ENCODE results near the gene FYTTD1. TPM values are rescaled to one million over a fixed set of nuclear protein-coding genes. Genes with fewer than 3 reads are reported as not detected.

FYTTD1 gene
- total RNA-seq, 1 donor from 2014 or later, result 61.1 TPM

DNA sequence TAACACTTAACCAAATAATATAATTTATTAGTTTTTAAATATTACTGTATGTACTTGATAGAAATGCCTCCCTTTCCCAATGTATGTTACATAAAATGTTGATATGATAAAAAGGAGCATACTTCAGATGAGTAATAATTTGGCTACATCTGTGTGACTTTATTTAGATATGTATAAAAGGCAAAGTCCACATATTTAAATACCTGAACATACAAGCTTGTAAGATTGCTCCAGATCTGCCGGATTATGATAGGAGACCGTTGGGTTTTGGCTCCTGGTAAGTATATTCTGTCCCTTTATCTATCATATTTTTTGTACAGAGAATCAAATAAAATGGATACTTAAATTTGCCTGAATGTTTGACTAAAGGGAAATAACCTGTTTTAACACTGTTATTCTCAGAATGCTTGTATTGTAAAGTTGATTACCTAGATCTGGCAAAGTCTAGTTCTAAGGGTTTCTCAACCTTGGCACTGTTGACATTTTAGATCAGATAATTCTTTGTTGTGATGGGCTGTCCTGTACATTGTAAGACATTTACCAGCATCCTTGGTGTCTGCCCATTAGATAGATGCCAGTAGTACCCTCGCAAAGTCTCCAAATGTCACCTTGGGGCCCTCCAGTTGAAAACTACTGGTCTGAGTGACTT is 79.8 kb downstream of the FYTTD1 start:
- no peak for FAIRE-seq

GRCh38 chr3:197830308-197830966 is 80.8 kb downstream of the FYTTD1 start:
- FAIRE-seq, result no peak
- no peak for DNase-seq (ENCODE audit: low spot score in 2 of 2)

More for the DNA sequence above, 79.8 kb downstream of the FYTTD1 start:
- no peak for DNase-seq (ENCODE audit: low spot score in 2 of 2)

DNA sequence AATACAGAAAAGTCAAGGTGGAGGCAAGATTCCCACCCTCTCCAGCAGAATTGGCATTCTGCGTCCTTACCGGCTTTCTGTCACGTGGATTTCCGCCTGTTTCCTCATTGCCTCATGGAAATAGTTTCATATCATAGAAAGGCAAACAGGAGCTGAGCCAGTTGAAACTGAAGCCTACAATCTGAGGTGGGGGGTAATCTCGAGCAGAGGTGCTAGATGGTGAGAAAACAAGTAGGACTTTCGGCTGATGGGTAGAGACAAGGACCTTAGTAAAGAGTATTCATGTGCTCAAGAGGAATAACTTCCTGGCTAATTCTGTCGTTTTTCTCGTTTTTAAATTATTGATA is 81.3 kb downstream of the FYTTD1 start:
- FAIRE-seq (no peak), DNase-seq (ENCODE audit: low spot score in 2 of 2) (no peak)

GRCh38 chr3:197833930-197834715 is 84.4 kb downstream of the FYTTD1 start:
- DNase-seq (ENCODE audit: low spot score in 2 of 2) (no peak), FAIRE-seq (no peak)

DNA sequence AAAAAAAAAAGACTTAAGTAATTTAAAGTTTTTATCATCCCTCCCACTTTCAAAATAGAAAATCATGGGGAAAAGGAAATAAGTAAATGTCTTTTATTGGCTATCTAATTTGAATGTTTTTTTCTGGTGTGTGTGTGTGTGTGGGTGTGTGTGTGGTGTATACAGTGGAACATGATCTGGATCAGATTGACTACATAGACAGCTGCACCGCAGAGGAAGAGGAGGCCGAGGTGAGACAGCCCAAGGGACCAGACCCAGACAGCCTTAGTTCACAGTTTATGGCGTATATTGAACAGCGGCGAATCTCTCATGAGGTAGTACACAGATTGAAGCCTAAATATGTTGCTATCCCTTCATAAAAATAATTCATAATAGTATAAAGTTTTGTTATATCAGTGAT is 85.8 kb downstream of the FYTTD1 start:
- FAIRE-seq (no peak), DNase-seq (ENCODE audit: low spot score in 2 of 2) (no peak)

GRCh38 chr3:197836244-197836643 is 86.6 kb downstream of the FYTTD1 start:
- no peak for FAIRE-seq
- no peak for DNase-seq (ENCODE audit: low spot score in 2 of 2)

Other genes with a start within 250 kb of the FYTTD1 start
- 9.8 TPM for gene BDH1, start 193.9 kb upstream of the FYTTD1 start, total RNA-seq
- 27.3 TPM for gene RUBCN, start 13.0 kb upstream of the FYTTD1 start, total RNA-seq
- gene LRCH3, start 41.4 kb downstream of the FYTTD1 start, total RNA-seq, result 71.7 TPM
- gene RPL35A, start 200.3 kb downstream of the FYTTD1 start, total RNA-seq, result 1,311 TPM
- gene LMLN, start 210.3 kb downstream of the FYTTD1 start, total RNA-seq, result 13.5 TPM